ENCODE measurements around the gene TLL2. TPM values are rescaled to one million over a fixed set of nuclear protein-coding genes. Genes with fewer than 3 reads are reported as not detected.

The TLL2 gene
- total RNA-seq, 1 donor from 2014 or later: 2.8 TPM

- TF ChIP-seq, protein P1, sequence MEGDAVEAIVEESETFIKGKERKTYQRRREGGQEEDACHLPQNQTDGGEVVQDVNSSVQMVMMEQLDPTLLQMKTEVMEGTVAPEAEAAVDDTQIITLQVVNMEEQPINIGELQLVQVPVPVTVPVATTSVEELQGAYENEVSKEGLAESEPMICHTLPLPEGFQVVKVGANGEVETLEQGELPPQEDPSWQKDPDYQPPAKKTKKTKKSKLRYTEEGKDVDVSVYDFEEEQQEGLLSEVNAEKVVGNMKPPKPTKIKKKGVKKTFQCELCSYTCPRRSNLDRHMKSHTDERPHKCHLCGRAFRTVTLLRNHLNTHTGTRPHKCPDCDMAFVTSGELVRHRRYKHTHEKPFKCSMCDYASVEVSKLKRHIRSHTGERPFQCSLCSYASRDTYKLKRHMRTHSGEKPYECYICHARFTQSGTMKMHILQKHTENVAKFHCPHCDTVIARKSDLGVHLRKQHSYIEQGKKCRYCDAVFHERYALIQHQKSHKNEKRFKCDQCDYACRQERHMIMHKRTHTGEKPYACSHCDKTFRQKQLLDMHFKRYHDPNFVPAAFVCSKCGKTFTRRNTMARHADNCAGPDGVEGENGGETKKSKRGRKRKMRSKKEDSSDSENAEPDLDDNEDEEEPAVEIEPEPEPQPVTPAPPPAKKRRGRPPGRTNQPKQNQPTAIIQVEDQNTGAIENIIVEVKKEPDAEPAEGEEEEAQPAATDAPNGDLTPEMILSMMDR (IDR thresholded peaks at IDR 0.05; ENCODE audit: insufficient read depth, low read length, poor library complexity, severe bottlenecking): no peak
- Histone ChIP-seq H3K27me3 (ENCODE audit: control insufficient read depth, insufficient read depth, low read length) (no peaks in the 10 kb centered on the region), H3K36me3 (ENCODE audit: control insufficient read depth, insufficient read depth, low read length) (no peaks in the 10 kb centered on the region), H3K4me3 (ENCODE audit: low read depth, low read length) (no peak overlapping the region)
- no peak for DNase-seq (ENCODE audit: low read depth)
Observed at GRCh38 chr10:96439725-96440124, 74.0 kb downstream of the TLL2 start.

GRCh38 chr10:96436035-96436434, 77.7 kb downstream of the TLL2 start:
- DNase-seq (ENCODE audit: low read depth): no peak
- Histone ChIP-seq H3K4me3 (ENCODE audit: low read depth, low read length) (no peak overlapping the region), H3K36me3 (ENCODE audit: control insufficient read depth, insufficient read depth, low read length) (no peaks in the 10 kb centered on the region), H3K27me3 (ENCODE audit: control insufficient read depth, insufficient read depth, low read length) (no peaks in the 10 kb centered on the region)
- TF ChIP-seq, protein P1 (IDR thresholded peaks at IDR 0.05; ENCODE audit: insufficient read depth, low read length, poor library complexity, severe bottlenecking): no peak

GRCh38 chr10:96431211-96431970, 82.3 kb downstream of the TLL2 start:
- no peaks in the 10 kb centered on the region for H3K36me3 ChIP-seq (ENCODE audit: control insufficient read depth, insufficient read depth, low read length)
- no peak overlapping the region for H3K4me3 ChIP-seq (ENCODE audit: low read depth, low read length)
- H3K27me3 ChIP-seq (ENCODE audit: control insufficient read depth, insufficient read depth, low read length): no peaks in the 10 kb centered on the region

GRCh38 chr10:96427291-96427690, 86.4 kb downstream of the TLL2 start:
- no peak for DNase-seq (ENCODE audit: low read depth)
- TF ChIP-seq, protein P1 (IDR thresholded peaks at IDR 0.05; ENCODE audit: insufficient read depth, low read length, poor library complexity, severe bottlenecking): no peak
- Histone ChIP-seq H3K36me3 (ENCODE audit: control insufficient read depth, insufficient read depth, low read length) (no peaks in the 10 kb centered on the region), H3K4me3 (ENCODE audit: low read depth, low read length) (no peak overlapping the region), H3K27me3 (ENCODE audit: control insufficient read depth, insufficient read depth, low read length) (no peaks in the 10 kb centered on the region)

More at GRCh38 chr10:96431211-96431970, 82.3 kb downstream of the TLL2 start:
- DNase-seq (ENCODE audit: low read depth): no peak
- TF ChIP-seq, protein P1 (IDR thresholded peaks at IDR 0.05; ENCODE audit: insufficient read depth, low read length, poor library complexity, severe bottlenecking): no peak

DNA sequence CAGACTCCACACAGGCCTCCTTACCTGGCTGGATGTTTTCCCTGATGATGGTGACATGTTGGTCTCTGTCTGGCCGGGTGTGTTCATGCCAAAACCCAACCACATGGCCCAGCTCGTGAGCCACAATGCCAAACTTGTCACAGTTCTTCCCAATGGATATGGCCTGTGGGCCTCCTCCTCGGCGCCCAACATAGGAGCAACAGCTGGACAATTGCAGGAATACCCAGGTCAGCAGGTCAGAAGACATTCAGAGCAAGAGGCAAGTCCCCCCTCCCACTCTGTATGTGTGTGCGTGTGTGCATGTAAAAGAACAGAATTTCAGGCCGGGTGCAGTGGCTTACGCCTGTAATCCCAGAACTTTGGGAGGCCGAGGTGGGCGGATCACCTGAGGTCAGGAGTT, 91.2 kb downstream of the TLL2 start:
- Histone ChIP-seq H3K36me3 (ENCODE audit: control insufficient read depth, insufficient read depth, low read length) (no peaks in the 10 kb centered on the region), H3K4me3 (ENCODE audit: low read depth, low read length) (no peak overlapping the region), H3K27me3 (ENCODE audit: control insufficient read depth, insufficient read depth, low read length) (no peaks in the 10 kb centered on the region)
- TF ChIP-seq, protein P1 (IDR thresholded peaks at IDR 0.05; ENCODE audit: insufficient read depth, low read length, poor library complexity, severe bottlenecking): no peak
- DNase-seq (ENCODE audit: low read depth): no peak

DNA sequence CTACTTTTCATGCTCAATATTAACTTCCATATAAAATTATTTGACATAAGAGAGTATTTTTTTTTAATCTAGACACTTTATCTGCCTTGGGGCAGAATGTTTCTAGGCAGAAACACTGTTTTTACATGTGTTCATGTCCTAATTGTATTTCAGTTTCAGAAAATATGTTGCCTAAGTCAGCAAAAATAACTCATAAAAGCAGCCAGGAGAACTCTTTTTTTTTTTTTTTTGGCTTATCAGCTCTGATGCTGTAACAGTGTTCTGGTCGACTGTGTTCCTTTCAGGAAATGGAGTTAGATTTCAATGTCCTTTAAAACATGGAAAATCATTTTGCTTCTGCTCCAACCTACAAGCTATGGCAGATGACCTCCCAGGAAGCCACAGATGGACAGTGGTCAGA, 91.7 kb downstream of the TLL2 start:
- Histone ChIP-seq H3K27me3 (ENCODE audit: control insufficient read depth, insufficient read depth, low read length) (no peaks in the 10 kb centered on the region), H3K36me3 (ENCODE audit: control insufficient read depth, insufficient read depth, low read length) (no peaks in the 10 kb centered on the region), H3K4me3 (ENCODE audit: low read depth, low read length) (no peak overlapping the region)
- no peak for DNase-seq (ENCODE audit: low read depth)
- TF ChIP-seq, protein P1 (IDR thresholded peaks at IDR 0.05; ENCODE audit: insufficient read depth, low read length, poor library complexity, severe bottlenecking): no peak
